ENCODE measurements around the gene ACOXL.

GRCh38 chr2:111165084-111165483, 432.7 kb downstream of the ACOXL start:
- TF ChIP-seq POLR2A (IDR thresholded peaks at IDR 0.05; ENCODE audit: control extremely low read depth in 1 of 2, low read depth in 2 of 2, low read length in 2 of 2) = no peak
- TF ChIP-seq CTCF (IDR thresholded peaks at IDR 0.05; ENCODE audit: control extremely low read depth in 1 of 3, insufficient read depth in 1 of 3, low read depth in 1 of 3, low read length in 3 of 3) = no peak
- no peak for TF ChIP-seq EP300 (IDR thresholded peaks at IDR 0.05; ENCODE audit: borderline replicate concordance in 1 of 2, low read depth in 2 of 2, low read length in 2 of 2)
- TF ChIP-seq EZH2 (IDR thresholded peaks at IDR 0.05; ENCODE audit: low read depth, low read length, severe bottlenecking) = no peak
- no peak for TF ChIP-seq ATF3 (IDR thresholded peaks at IDR 0.05; ENCODE audit: insufficient read depth, low read depth, low read length)
- TF ChIP-seq NRF1 (IDR thresholded peaks at IDR 0.05; ENCODE audit: low read depth, low read length) = no peak
- TF ChIP-seq CBX5 (IDR thresholded peaks at IDR 0.05; ENCODE audit: low read depth, low read length) = no peak
- no peak for TF ChIP-seq MAX (IDR thresholded peaks at IDR 0.05)
- no peak for TF ChIP-seq E2F6 (IDR thresholded peaks at IDR 0.05)
- no peak for TF ChIP-seq POLR2AphosphoS5 (IDR thresholded peaks at IDR 0.05; ENCODE audit: low read depth, low read length)
- no peak for TF ChIP-seq CEBPB (IDR thresholded peaks at IDR 0.05; ENCODE audit: low read depth, low read length)
- TF ChIP-seq NANOG (IDR thresholded peaks at IDR 0.05; ENCODE audit: insufficient read depth, low read depth, low read length, poor library complexity, severe bottlenecking) = no peak
- TF ChIP-seq ZNF274 (IDR thresholded peaks at IDR 0.05; ENCODE audit: borderline replicate concordance, extremely low read depth, low read length) = no peak
